Ovary (tissue), 3 donors: ENCODE data around the gene BTC.

Experiments used
- POLR2A ChIP-seq: fragments of 450-650 bp; IDR thresholded peaks from one replicate; pipeline ENCODE4 v1.6.1; 2017; ENCODE audit warnings: antibody characterized with exemption, mild to moderate bottlenecking, moderate library complexity
- TF ChIP-seq, protein P1 (sequence below), 3 donors: fragments of 450-650 bp in 2 of 3; fragments of 200-600 bp in 1 of 3; IDR thresholded peaks; one replicate each; pipeline versions ENCODE4 v1.5.1 to v1.8.0; 2016 to 2022; ENCODE audit warnings: antibody characterized with exemption in 3 of 3, mild to moderate bottlenecking in 1 of 3
- donor health status: DM: no; HTN: no; CAD: no.

DNA sequence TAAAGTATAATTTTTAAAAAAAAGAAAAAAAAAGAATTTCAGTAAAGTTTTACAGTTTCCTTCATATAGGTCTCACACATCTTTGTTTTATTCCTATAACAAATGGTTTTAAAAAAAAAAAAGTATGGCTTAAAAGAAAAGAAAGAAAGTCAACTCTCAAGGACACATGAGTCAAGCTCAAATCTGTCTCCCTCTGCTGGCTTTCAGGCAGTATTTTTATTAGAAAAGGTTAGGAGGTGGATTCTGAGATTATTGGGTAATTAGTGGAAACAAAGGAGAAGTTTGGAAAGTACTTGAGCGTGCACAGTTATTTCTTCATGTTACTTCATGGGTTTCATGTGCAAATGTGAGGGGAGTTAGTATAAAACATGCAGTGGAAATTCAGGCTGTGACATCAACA, 36.6 kb upstream of the BTC start:
- TF ChIP-seq, protein P1, sequence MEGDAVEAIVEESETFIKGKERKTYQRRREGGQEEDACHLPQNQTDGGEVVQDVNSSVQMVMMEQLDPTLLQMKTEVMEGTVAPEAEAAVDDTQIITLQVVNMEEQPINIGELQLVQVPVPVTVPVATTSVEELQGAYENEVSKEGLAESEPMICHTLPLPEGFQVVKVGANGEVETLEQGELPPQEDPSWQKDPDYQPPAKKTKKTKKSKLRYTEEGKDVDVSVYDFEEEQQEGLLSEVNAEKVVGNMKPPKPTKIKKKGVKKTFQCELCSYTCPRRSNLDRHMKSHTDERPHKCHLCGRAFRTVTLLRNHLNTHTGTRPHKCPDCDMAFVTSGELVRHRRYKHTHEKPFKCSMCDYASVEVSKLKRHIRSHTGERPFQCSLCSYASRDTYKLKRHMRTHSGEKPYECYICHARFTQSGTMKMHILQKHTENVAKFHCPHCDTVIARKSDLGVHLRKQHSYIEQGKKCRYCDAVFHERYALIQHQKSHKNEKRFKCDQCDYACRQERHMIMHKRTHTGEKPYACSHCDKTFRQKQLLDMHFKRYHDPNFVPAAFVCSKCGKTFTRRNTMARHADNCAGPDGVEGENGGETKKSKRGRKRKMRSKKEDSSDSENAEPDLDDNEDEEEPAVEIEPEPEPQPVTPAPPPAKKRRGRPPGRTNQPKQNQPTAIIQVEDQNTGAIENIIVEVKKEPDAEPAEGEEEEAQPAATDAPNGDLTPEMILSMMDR (IDR thresholded peaks at IDR 0.05), result no peak
- TF ChIP-seq POLR2A, result no peak
